Breast epithelium (tissue), 3 donors: ENCODE results near the gene NLRP13.

Source experiments
- CTCF ChIP-seq, 3 donors: fragments of 450-650 bp; IDR thresholded peaks; one replicate each; pipeline ENCODE4 v1.5.1; 2016 to 2017; ENCODE audit warnings: antibody characterized with exemption in 3 of 3, mild to moderate bottlenecking in 3 of 3, moderate library complexity in 3 of 3
- POLR2A ChIP-seq: fragments of 450-650 bp; IDR thresholded peaks from one replicate; pipeline ENCODE4 v1.6.1; 2016; ENCODE audit warnings: antibody characterized with exemption, mild to moderate bottlenecking, moderate library complexity
- POLR2AphosphoS5 ChIP-seq, 3 donors: sonication (generic); formaldehyde crosslinking; IDR thresholded peaks; one replicate each; pipeline ENCODE4 v1.6.1; 2017; ENCODE audit warnings: antibody characterized with exemption in 3 of 3

- TF ChIP-seq CTCF (IDR thresholded peaks at IDR 0.05) (no peak), POLR2A (no peak), POLR2AphosphoS5 (IDR thresholded peaks at IDR 0.05) (no peak)
These were observed 19.2 kb downstream of the NLRP13 start for GRCh38 chr19:55912916-55913315.
